HEK293 (cell line): ENCODE results near the gene BHMT2.

Experiments
- CTCF ChIA-PET: fragments of 350-600 bp; formaldehyde crosslinking; extraction: SDS; loops from one replicate; lab custom pipeline; 2021; ENCODE audit warnings: antibody characterized with exemption; lab: Yijun Ruan, JAX
- POLR2A ChIA-PET: fragments of 300-600 bp; formaldehyde crosslinking; extraction: SDS; loops from one replicate; lab custom pipeline; 2020; ENCODE audit warnings: antibody characterized with exemption, inconsistent platforms; lab: Yijun Ruan, JAX
- H3K27ac ChIP-seq: fragments of 200-500 bp; sonication (Bioruptor generic); 2 replicates; pipeline ENCODE4 v1.5.1; 2014; ENCODE audit warnings: low read depth, low read length, control low read depth, inconsistent platforms; ENCODE audit errors: extremely low read depth
- H3K36me3 ChIP-seq, 2 experiments: fragments of 200-500 bp in 1 of 2; sonication (Bioruptor generic) in 1 of 2; 1 replicate in 1 of 2; 2 replicates in 1 of 2; pipeline ENCODE4 v1.5.1; 2014 to 2017; ENCODE audit warnings: inconsistent platforms in 2 of 2, low read length in 2 of 2; ENCODE audit not compliant: control insufficient read depth in 2 of 2, insufficient read depth in 1 of 2
- H3K4me1 ChIP-seq: fragments of 200-500 bp; sonication (Bioruptor generic); 2 replicates; pipeline ENCODE4 v1.5.1; 2014; ENCODE audit warnings: mild to moderate bottlenecking, low read length, inconsistent platforms; ENCODE audit not compliant: control insufficient read depth, insufficient read depth
- H3K4me3 ChIP-seq: 2 replicates; pipeline ENCODE4 v1.5.1; 2011; ENCODE audit warnings: low read depth, mild to moderate bottlenecking, control low read depth, low read length, moderate library complexity
- H3K9me3 ChIP-seq: fragments of 200-500 bp; sonication (Bioruptor generic); 2 replicates; pipeline ENCODE4 v1.5.1; 2014; ENCODE audit warnings: low read depth, low read length, inconsistent platforms; ENCODE audit not compliant: control insufficient read depth, insufficient read depth
- CTCF ChIP-seq: fragments of 450-650 bp; formaldehyde crosslinking; IDR thresholded peaks from 2 replicates; pipeline ENCODE4 v1.5.1; 2016; ENCODE audit warnings: missing biosample characterization, missing genetic modification characterization
- PRDM1 ChIP-seq: fragments of 450-650 bp; formaldehyde crosslinking; IDR thresholded peaks from 2 replicates; pipeline ENCODE4; 2016; ENCODE audit warnings: missing biosample characterization, missing genetic modification characterization
- SCRT2 ChIP-seq: fragments of 450-650 bp; formaldehyde crosslinking; IDR thresholded peaks from 2 replicates; pipeline ENCODE4 v1.5.1; 2016; ENCODE audit warnings: missing biosample characterization, missing genetic modification characterization
- WT1 ChIP-seq: fragments of 450-650 bp; formaldehyde crosslinking; IDR thresholded peaks from 2 replicates; pipeline ENCODE4 v1.5.1; 2016; ENCODE audit warnings: missing biosample characterization, missing genetic modification characterization
- ZBTB21 ChIP-seq: fragments of 450-650 bp; formaldehyde crosslinking; IDR thresholded peaks from 2 replicates; pipeline ENCODE4 v1.5.1; 2017; ENCODE audit warnings: missing biosample characterization, missing genetic modification characterization
- ZNF174 ChIP-seq: fragments of 450-650 bp; formaldehyde crosslinking; IDR thresholded peaks from 2 replicates; pipeline ENCODE4 v1.5.0; 2017; ENCODE audit warnings: missing biosample characterization, mild to moderate bottlenecking, missing genetic modification characterization
- ZNF24 ChIP-seq: fragments of 450-650 bp; formaldehyde crosslinking; IDR thresholded peaks from 2 replicates; pipeline ENCODE4 v1.5.1; 2016; ENCODE audit warnings: missing biosample characterization, missing genetic modification characterization
- ZNF473 ChIP-seq: fragments of 450-650 bp; formaldehyde crosslinking; IDR thresholded peaks from 2 replicates; pipeline ENCODE4 v1.5.1; 2017; ENCODE audit warnings: missing biosample characterization, missing genetic modification characterization
- ZNF548 ChIP-seq: fragments of 450-650 bp; formaldehyde crosslinking; IDR thresholded peaks from 2 replicates; pipeline ENCODE4 v1.5.1; 2016; ENCODE audit warnings: missing biosample characterization, missing genetic modification characterization
- ZNF571 ChIP-seq: fragments of 450-650 bp; formaldehyde crosslinking; IDR thresholded peaks from 2 replicates; pipeline ENCODE4 v1.5.0; 2017; ENCODE audit warnings: missing biosample characterization, missing genetic modification characterization
- ZNF610 ChIP-seq: fragments of 450-650 bp; formaldehyde crosslinking; IDR thresholded peaks from 2 replicates; pipeline ENCODE4 v1.5.1; 2016; ENCODE audit warnings: missing biosample characterization, missing genetic modification characterization, borderline replicate concordance
- ZNF692 ChIP-seq: fragments of 450-650 bp; formaldehyde crosslinking; IDR thresholded peaks from 2 replicates; pipeline ENCODE4 v1.5.1; 2016; ENCODE audit warnings: missing biosample characterization, missing genetic modification characterization
- ZNF707 ChIP-seq: fragments of 450-650 bp; formaldehyde crosslinking; IDR thresholded peaks from 2 replicates; pipeline ENCODE4 v1.5.1; 2016; ENCODE audit warnings: missing biosample characterization, missing genetic modification characterization
- ZNF747 ChIP-seq: fragments of 450-650 bp; formaldehyde crosslinking; IDR thresholded peaks from 2 replicates; pipeline ENCODE4 v1.5.1; 2016; ENCODE audit warnings: missing biosample characterization, missing genetic modification characterization
- ZNF785 ChIP-seq: fragments of 450-650 bp; formaldehyde crosslinking; IDR thresholded peaks from 2 replicates; pipeline ENCODE4 v1.5.1; 2016; ENCODE audit warnings: missing biosample characterization, missing genetic modification characterization
- ZNF837 ChIP-seq: fragments of 450-650 bp; formaldehyde crosslinking; IDR thresholded peaks from 2 replicates; pipeline ENCODE4 v1.5.1; 2016; ENCODE audit warnings: missing biosample characterization, missing genetic modification characterization
- TF ChIP-seq, protein P1 (sequence below): fragments of 450-650 bp; formaldehyde crosslinking; IDR thresholded peaks from 2 replicates; pipeline ENCODE4 v1.5.0; 2017; ENCODE audit warnings: missing biosample characterization, missing genetic modification characterization, borderline replicate concordance

The BHMT2 gene

GRCh38 chr5:79025054-79025472 is 44.5 kb upstream of the BHMT2 start (continued):
- TF ChIP-seq CTCF (tag by site-specific recombination) (peak; percentile 82), PRDM1 (tag by site-specific recombination) (peak; percentile 77)

DNA sequence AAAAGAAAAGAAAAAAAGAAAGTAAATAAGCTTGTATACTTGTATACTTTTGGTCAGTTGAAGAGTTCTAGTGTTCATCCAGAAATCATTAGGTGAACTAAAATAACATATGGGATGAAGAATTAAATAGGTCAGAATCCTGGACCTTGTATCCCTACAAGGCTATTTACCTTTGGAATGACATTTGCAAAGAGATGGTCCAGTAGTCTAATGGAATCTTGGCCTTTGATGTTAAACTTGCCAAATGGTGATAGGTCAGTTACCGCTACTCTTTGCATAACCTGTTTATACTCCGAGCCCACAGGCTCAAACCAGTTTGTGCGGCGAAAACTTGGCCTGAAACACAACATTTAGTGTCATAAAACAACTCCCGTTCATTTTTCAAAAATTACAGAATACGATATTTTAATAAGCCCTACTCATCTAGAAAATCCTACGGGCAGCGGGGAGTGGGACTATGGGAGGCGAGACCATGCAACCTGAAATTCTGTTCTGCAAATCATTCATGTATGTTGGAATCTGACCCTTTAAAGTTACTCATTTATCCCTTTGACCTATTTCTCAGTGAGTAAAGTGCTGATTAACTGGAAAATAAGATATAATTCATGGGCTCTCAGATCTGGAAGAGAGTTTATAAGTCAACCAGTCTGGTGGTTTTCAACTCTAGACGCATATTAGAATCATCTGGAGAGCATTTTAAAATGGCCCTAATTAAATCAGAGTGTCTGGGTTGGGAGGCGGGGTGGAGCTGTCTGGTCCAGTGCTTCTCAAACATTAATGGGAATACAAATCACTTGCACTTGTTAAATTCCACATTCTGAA is 38.7 kb upstream of the BHMT2 start:
- Histone ChIP-seq H3K4me1 (no peaks in the 10 kb centered on the region), H3K27ac (no peak overlapping the region), H3K9me3 (no peaks in the 10 kb centered on the region), H3K4me3 (no peak overlapping the region), H3K36me3 (no peaks in the 10 kb centered on the region)
- TF ChIP-seq ZNF473 (tag by site-specific recombination): no peak
- TF ChIP-seq ZNF747 (tag by site-specific recombination): no peak
- no peak for TF ChIP-seq ZNF785 (tag by site-specific recombination)
- no peak for TF ChIP-seq ZNF24 (tag by site-specific recombination)
- TF ChIP-seq, protein P1, sequence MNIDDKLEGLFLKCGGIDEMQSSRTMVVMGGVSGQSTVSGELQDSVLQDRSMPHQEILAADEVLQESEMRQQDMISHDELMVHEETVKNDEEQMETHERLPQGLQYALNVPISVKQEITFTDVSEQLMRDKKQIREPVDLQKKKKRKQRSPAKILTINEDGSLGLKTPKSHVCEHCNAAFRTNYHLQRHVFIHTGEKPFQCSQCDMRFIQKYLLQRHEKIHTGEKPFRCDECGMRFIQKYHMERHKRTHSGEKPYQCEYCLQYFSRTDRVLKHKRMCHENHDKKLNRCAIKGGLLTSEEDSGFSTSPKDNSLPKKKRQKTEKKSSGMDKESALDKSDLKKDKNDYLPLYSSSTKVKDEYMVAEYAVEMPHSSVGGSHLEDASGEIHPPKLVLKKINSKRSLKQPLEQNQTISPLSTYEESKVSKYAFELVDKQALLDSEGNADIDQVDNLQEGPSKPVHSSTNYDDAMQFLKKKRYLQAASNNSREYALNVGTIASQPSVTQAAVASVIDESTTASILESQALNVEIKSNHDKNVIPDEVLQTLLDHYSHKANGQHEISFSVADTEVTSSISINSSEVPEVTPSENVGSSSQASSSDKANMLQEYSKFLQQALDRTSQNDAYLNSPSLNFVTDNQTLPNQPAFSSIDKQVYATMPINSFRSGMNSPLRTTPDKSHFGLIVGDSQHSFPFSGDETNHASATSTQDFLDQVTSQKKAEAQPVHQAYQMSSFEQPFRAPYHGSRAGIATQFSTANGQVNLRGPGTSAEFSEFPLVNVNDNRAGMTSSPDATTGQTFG: no peak
- no peak for TF ChIP-seq WT1 (tag by site-specific recombination)
- no peak for TF ChIP-seq ZNF707 (tag by site-specific recombination)
- TF ChIP-seq ZNF610 (tag by site-specific recombination): no peak
- CTCF ChIA-PET: interaction anchor here (2.0 to 4.6 kb wide), 3 partner anchors 10 to 101 kb away, joined by 4 to 57 read pairs (median 17); no protein-coding TSS in a partner anchor
- POLR2A ChIA-PET: interaction anchor here (0.6 kb wide), 1 partner anchor 1937 kb away, joined by 4 read pairs; no protein-coding TSS in a partner anchor

DNA sequence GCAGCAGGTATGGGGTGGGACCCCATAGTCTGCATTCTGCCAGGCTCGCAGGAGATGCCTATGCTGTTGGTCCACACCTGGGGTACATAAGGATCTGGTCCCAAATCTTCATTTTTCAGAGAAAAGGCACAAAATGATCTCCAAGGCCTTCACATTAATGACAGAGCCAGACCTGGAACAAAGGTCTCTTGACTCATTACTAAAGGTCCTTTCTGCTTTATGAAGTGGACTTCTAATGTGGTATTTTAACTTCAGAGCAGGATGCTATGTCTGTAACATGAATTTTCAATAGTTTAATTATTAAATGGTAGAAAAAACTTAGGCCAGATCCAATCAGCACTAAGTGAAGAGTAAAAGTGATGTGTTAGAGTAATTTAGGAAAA is 38.1 kb upstream of the BHMT2 start:
- Histone ChIP-seq H3K9me3 (no peaks in the 10 kb centered on the region), H3K4me1 (no peaks in the 10 kb centered on the region), H3K27ac (no peak overlapping the region), H3K36me3 (no peaks in the 10 kb centered on the region), H3K4me3 (no peak overlapping the region)
- CTCF ChIA-PET: interaction anchor here (2.3 kb wide), 1 partner anchor 16 kb away, joined by 4 read pairs; no protein-coding TSS in a partner anchor
- no peak for TF ChIP-seq ZNF692 (tag by site-specific recombination)
- no peak for TF ChIP-seq ZNF837 (tag by site-specific recombination)
- no peak for TF ChIP-seq ZNF571 (tag by site-specific recombination)
- no peak for TF ChIP-seq SCRT2
- TF ChIP-seq ZNF174 (tag by site-specific recombination): no peak
- no peak for TF ChIP-seq ZNF707 (tag by site-specific recombination)
- TF ChIP-seq ZNF747 (tag by site-specific recombination): no peak
- no peak for TF ChIP-seq ZNF548 (tag by site-specific recombination)
- no peak for TF ChIP-seq ZBTB21
- POLR2A ChIA-PET: no interaction called here
